DND-41 (cell line): ENCODE measurements around the gene NDUFC2.

Experiments used
- EZH2 ChIP-seq: IDR thresholded peaks from 3 replicates; pipeline ENCODE4 v1.6.1; 2012; ENCODE audit warnings: borderline replicate concordance, low read depth, mild to moderate bottlenecking, moderate library complexity, low read length, inconsistent platforms; ENCODE audit not compliant: severe bottlenecking
- TF ChIP-seq, protein P1 (sequence below): IDR thresholded peaks from 2 replicates; pipeline ENCODE4 v1.5.1; 2012; ENCODE audit warnings: borderline replicate concordance, low read length, moderate library complexity, mild to moderate bottlenecking; ENCODE audit not compliant: poor library complexity, severe bottlenecking; ENCODE audit errors: extremely low read depth

DNA sequence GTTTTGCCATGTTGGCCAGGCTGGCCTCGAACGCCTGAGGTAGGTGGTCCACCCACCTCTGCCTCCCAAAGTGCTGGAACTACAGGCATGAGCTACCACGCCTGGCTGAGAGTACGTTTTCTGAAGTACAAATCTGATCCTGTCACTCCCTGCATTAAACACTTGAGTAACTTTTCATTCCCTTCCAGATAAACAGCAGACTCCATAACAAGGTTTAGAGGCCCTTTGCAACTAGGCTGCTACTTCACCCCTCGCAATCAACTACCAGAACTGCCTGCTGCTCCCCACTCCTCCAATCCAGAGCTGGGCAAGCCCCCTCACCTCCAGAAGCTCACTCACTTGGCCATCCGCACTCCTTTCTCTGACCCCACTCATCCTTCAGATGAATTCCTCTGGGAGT, 58.1 kb downstream of the NDUFC2 start:
- TF ChIP-seq, protein P1, sequence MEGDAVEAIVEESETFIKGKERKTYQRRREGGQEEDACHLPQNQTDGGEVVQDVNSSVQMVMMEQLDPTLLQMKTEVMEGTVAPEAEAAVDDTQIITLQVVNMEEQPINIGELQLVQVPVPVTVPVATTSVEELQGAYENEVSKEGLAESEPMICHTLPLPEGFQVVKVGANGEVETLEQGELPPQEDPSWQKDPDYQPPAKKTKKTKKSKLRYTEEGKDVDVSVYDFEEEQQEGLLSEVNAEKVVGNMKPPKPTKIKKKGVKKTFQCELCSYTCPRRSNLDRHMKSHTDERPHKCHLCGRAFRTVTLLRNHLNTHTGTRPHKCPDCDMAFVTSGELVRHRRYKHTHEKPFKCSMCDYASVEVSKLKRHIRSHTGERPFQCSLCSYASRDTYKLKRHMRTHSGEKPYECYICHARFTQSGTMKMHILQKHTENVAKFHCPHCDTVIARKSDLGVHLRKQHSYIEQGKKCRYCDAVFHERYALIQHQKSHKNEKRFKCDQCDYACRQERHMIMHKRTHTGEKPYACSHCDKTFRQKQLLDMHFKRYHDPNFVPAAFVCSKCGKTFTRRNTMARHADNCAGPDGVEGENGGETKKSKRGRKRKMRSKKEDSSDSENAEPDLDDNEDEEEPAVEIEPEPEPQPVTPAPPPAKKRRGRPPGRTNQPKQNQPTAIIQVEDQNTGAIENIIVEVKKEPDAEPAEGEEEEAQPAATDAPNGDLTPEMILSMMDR, result no peak
- TF ChIP-seq EZH2, result no peak
